Measurements from ENCODE around the gene ANXA2R.

ANXA2R gene

GRCh38 chr5:42995360-42995751, 44.8 kb downstream of the ANXA2R start:
- DNase-seq, result no peak

GRCh38 chr5:42994555-42995359, 45.4 kb downstream of the ANXA2R start:
- peak; percentile 95 for DNase-seq

- DNase-seq, result no peak
These were observed 45.9 kb downstream of the ANXA2R start for GRCh38 chr5:42994246-42994554.

- peak; percentile 80 for DNase-seq
These were observed 46.4 kb downstream of the ANXA2R start for GRCh38 chr5:42993516-42994245.

GRCh38 chr5:42992088-42992879, 47.8 kb downstream of the ANXA2R start:
- DNase-seq, result peak; percentile 92

GRCh38 chr5:42991404-42992087, 48.6 kb downstream of the ANXA2R start:
- DNase-seq, result peak; percentile 74

- no peak for DNase-seq
These were observed 49.2 kb downstream of the ANXA2R start for GRCh38 chr5:42990892-42991291.
